Measurements from ENCODE around the gene RALGDS. TPM values are rescaled to one million over a fixed set of nuclear protein-coding genes. Genes with fewer than 3 reads are reported as not detected.

RALGDS gene
- total RNA-seq, 1 experiment from 2014 or later: 25.8 TPM

DNA sequence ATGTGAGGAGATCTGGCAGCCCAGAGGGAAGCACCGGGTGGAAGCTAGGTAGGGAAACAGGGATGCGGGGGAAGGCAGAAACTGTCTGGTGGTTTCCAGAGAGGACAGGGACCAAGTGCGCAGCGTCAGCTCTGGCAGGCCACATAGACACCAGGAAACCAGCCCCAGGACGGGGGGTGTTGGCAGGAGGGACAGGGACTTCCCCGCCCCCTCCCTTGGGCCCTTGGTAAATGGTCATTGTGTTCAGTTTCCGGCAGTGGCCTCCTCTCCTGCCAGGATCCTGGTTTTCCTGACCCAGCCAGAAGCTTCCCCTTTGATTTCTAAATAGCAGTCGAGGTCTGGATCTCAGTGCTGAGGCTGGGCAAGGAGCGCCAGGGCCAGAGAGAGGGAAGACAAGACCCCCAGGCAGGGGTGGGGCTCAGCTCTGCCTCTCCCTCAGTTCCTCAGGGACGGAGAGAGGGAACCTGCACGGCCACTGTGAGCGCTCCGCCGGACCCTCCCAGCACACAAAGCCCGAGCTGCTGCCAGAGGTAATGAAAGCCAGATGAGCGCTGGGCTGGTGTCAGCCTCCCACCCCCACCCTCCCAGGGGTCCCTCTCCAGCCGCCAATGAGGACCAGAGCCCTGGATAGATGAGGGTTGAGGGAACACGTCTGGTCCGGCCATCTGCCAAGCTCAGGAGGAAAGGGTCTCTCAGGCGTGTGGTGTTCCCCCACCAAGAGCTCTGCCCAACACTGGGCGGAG lies 1.8 kb downstream of the RALGDS start:
- Histone ChIP-seq H3K4me1 (ENCODE audit: control insufficient read depth, insufficient read depth, low read length) (peaks cover 56% of the 10 kb centered on the region), H3K27ac (ENCODE audit: low read length) (no peak overlapping the region), H3K9me3 (ENCODE audit: control insufficient read depth, insufficient read depth, low read depth, low read length) (no peaks in the 10 kb centered on the region), H3K27me3 (ENCODE audit: control insufficient read depth, insufficient read depth, low read length) (no peaks in the 10 kb centered on the region), H3K4me3 (ENCODE audit: low read depth in 2 of 2, low read length in 2 of 2) (peak overlapping the region; percentile 5 to 31; a peak in 3 of 4 replicates), H3K36me3 (ENCODE audit: control insufficient read depth, insufficient read depth, low read length) (no peaks in the 10 kb centered on the region)
- no peak for DNase-seq (ENCODE audit: low read depth, low spot score)
- no TSS peak for BruUV-seq (replicated peaks)
- TF ChIP-seq, protein P1, sequence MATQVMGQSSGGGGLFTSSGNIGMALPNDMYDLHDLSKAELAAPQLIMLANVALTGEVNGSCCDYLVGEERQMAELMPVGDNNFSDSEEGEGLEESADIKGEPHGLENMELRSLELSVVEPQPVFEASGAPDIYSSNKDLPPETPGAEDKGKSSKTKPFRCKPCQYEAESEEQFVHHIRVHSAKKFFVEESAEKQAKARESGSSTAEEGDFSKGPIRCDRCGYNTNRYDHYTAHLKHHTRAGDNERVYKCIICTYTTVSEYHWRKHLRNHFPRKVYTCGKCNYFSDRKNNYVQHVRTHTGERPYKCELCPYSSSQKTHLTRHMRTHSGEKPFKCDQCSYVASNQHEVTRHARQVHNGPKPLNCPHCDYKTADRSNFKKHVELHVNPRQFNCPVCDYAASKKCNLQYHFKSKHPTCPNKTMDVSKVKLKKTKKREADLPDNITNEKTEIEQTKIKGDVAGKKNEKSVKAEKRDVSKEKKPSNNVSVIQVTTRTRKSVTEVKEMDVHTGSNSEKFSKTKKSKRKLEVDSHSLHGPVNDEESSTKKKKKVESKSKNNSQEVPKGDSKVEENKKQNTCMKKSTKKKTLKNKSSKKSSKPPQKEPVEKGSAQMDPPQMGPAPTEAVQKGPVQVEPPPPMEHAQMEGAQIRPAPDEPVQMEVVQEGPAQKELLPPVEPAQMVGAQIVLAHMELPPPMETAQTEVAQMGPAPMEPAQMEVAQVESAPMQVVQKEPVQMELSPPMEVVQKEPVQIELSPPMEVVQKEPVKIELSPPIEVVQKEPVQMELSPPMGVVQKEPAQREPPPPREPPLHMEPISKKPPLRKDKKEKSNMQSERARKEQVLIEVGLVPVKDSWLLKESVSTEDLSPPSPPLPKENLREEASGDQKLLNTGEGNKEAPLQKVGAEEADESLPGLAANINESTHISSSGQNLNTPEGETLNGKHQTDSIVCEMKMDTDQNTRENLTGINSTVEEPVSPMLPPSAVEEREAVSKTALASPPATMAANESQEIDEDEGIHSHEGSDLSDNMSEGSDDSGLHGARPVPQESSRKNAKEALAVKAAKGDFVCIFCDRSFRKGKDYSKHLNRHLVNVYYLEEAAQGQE (IDR thresholded peaks at IDR 0.05; ENCODE audit: insufficient read depth in 1 of 2, low read depth in 2 of 2, low read length in 1 of 2): no peak
- ChIA-PET POLR2A (interaction anchor here (0.8 kb wide), 1 partner anchor 28 kb away, joined by 3 read pairs; no protein-coding TSS in a partner anchor), CTCF (no interaction called here)
- in situ Hi-C loops (cut with HindIII; ENCODE audit: low pct_unique_long_range_greater_than_20kb, low sequenced_read_pairs) (no loop called here), intact Hi-C loops (cut with micrococcal nuclease; ENCODE audit: unreplicated experiment) (no loop called here)
- no peak for ATAC-seq

DNA sequence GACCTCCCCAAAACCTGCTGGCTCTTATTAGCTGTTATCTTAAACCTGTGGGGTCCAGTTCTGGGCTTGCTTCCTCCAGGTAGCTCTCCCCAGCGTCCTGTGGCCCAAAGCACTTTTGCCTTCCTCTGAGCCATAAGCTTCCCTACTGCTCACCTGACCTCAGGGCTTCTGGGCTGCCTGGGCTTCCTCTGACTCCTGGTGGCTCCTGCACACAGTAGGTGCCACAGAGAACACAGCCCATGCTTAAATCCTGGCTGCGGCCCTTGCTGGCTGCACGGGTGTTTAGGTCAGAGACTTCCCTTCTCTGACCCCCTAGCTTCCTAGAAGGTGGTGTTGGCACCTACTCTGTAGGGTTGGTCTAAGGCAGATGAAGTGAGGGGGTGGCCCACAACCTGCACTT lies 2.5 kb downstream of the RALGDS start:
- no TSS peak for BruUV-seq (replicated peaks)
- Histone ChIP-seq H3K9me3 (ENCODE audit: control insufficient read depth, insufficient read depth, low read depth, low read length) (no peaks in the 10 kb centered on the region), H3K4me3 (ENCODE audit: low read depth in 2 of 2, low read length in 2 of 2) (no peak overlapping the region), H3K4me1 (ENCODE audit: control insufficient read depth, insufficient read depth, low read length) (peaks cover 62% of the 10 kb centered on the region), H3K36me3 (ENCODE audit: control insufficient read depth, insufficient read depth, low read length) (no peaks in the 10 kb centered on the region), H3K27me3 (ENCODE audit: control insufficient read depth, insufficient read depth, low read length) (no peaks in the 10 kb centered on the region), H3K27ac (ENCODE audit: low read length) (no peak overlapping the region)
- in situ Hi-C loops (cut with HindIII; ENCODE audit: low pct_unique_long_range_greater_than_20kb, low sequenced_read_pairs) (no loop called here), intact Hi-C loops (cut with micrococcal nuclease; ENCODE audit: unreplicated experiment) (no loop called here)
- ATAC-seq: no peak
- no peak for DNase-seq (ENCODE audit: low read depth, low spot score)
- no peak for TF ChIP-seq POLR2AphosphoS5 (IDR thresholded peaks at IDR 0.05; ENCODE audit: low read depth, low read length)
- TF ChIP-seq TCF7L2 (IDR thresholded peaks at IDR 0.05; ENCODE audit: low read depth, low read length): no peak
- TF ChIP-seq, protein P2, sequence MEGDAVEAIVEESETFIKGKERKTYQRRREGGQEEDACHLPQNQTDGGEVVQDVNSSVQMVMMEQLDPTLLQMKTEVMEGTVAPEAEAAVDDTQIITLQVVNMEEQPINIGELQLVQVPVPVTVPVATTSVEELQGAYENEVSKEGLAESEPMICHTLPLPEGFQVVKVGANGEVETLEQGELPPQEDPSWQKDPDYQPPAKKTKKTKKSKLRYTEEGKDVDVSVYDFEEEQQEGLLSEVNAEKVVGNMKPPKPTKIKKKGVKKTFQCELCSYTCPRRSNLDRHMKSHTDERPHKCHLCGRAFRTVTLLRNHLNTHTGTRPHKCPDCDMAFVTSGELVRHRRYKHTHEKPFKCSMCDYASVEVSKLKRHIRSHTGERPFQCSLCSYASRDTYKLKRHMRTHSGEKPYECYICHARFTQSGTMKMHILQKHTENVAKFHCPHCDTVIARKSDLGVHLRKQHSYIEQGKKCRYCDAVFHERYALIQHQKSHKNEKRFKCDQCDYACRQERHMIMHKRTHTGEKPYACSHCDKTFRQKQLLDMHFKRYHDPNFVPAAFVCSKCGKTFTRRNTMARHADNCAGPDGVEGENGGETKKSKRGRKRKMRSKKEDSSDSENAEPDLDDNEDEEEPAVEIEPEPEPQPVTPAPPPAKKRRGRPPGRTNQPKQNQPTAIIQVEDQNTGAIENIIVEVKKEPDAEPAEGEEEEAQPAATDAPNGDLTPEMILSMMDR (IDR thresholded peaks at IDR 0.05): no peak
- no peak for TF ChIP-seq SIN3A (IDR thresholded peaks at IDR 0.05; ENCODE audit: borderline replicate concordance, insufficient read depth, low read depth, low read length)
- TF ChIP-seq, protein P1 (IDR thresholded peaks at IDR 0.05; ENCODE audit: insufficient read depth in 1 of 2, low read depth in 2 of 2, low read length in 1 of 2): no peak
- ChIA-PET CTCF (no interaction called here), POLR2A (interaction anchor here (0.8 kb wide), 1 partner anchor 29 kb away, joined by 3 read pairs; no protein-coding TSS in a partner anchor)
